Measurements from ENCODE around the gene TRPM8. TPM values are rescaled to one million over a fixed set of nuclear protein-coding genes. Genes with fewer than 3 reads are reported as not detected.
A peak's percentile ranks its signal among the peaks of the same experiment; 100 is the strongest.
"Not testable (repeated sequence)": the region's sequence is repeated elsewhere in the genome, so short reads cannot be mapped to it uniquely, and the experiment has no call there.

The TRPM8 gene
- not detected in 2 replicates for total RNA-seq

GRCh38 chr2:233917116-233917515 is at the start of gene TRPM8:
Gene TRPM8, plus strand, starts transcription at chr2:233917373. Its CDS starts 9,165 bp downstream, at chr2:233926538.
- H3K4me1 Mint-ChIP-seq: no peaks in the 10 kb centered on the region
- H3K27me3 Mint-ChIP-seq: peaks cover 23% of the 10 kb centered on the region
- no peak for TF ChIP-seq CTCF (IDR thresholded peaks at IDR 0.05)
- H3K27ac Mint-ChIP-seq: no peak within 1 kb of the TSS
- no peak within 1 kb of the TSS for H3K4me3 Mint-ChIP-seq
- DNase-seq (no peak), ATAC-seq (ENCODE audit: low read depth) (no peak)
- ChIA-PET CTCF (no interaction called here), POLR2A (no interaction called here)
- intact Hi-C loops (cut with micrococcal nuclease): no loop called here
- H3K9me3 Mint-ChIP-seq: no peaks in the 10 kb centered on the region
- no peaks in the 10 kb centered on the region for H3K36me3 Mint-ChIP-seq (ENCODE audit: low read depth)

- no peak for TF ChIP-seq CTCF (IDR thresholded peaks at IDR 0.05)
- H3K36me3 Mint-ChIP-seq (ENCODE audit: low read depth): peaks cover 8% of the 10 kb centered on the region
- peak within 1 kb of the TSS; percentile 80 for H3K27ac Mint-ChIP-seq
- H3K4me3 Mint-ChIP-seq: peak within 1 kb of the TSS; percentile 93
- H3K27me3 Mint-ChIP-seq: no peaks in the 10 kb centered on the region
- intact Hi-C loops (cut with micrococcal nuclease): loop anchor here (1.0 to 5.0 kb wide), 2 partner anchors 14 to 1171 kb away; partner anchors contain the start of genes GIGYF2 and HJURP
- peaks cover 18% of the 10 kb centered on the region for H3K4me1 Mint-ChIP-seq
- DNase-seq: peak; percentile 57
- CTCF ChIA-PET: no interaction called here
- ATAC-seq (ENCODE audit: low read depth): peak; percentile 87
- POLR2A ChIA-PET: interaction anchor here (0.7 kb wide), 1 partner anchor 35 kb away, joined by 3 read pairs; no protein-coding TSS in a partner anchor
- no peaks in the 10 kb centered on the region for H3K9me3 Mint-ChIP-seq
Observed at GRCh38 chr2:233867993-233868532, 49.1 kb upstream of the TRPM8 start, which contains the start of gene MSL3B. Gene MSL3B, minus strand, starts transcription at chr2:233868386.

GRCh38 chr2:233871432-233871831 is 45.7 kb upstream of the TRPM8 start:
- Mint-ChIP-seq H3K27ac (no peak overlapping the region), H3K27me3 (peaks cover 16% of the 10 kb centered on the region), H3K4me1 (peaks cover 16% of the 10 kb centered on the region), H3K36me3 (ENCODE audit: low read depth) (peaks cover 8% of the 10 kb centered on the region), H3K9me3 (peaks cover 8% of the 10 kb centered on the region), H3K4me3 (no peak overlapping the region)
- ATAC-seq (ENCODE audit: low read depth) (no peak), DNase-seq (no peak)
- no peak for TF ChIP-seq CTCF (IDR thresholded peaks at IDR 0.05)
- intact Hi-C loops (cut with micrococcal nuclease): no loop called here
- POLR2A ChIA-PET: no interaction called here
- CTCF ChIA-PET: interaction anchor here (0.7 kb wide), 1 partner anchor 782 kb away, joined by 3 read pairs; no protein-coding TSS in a partner anchor

GRCh38 chr2:233872125-233872524 is 45.0 kb upstream of the TRPM8 start:
- POLR2A ChIA-PET; H3K27ac Mint-ChIP-seq; H3K36me3 Mint-ChIP-seq (ENCODE audit: low read depth); CTCF ChIA-PET; H3K4me3 Mint-ChIP-seq; intact Hi-C loops (cut with micrococcal nuclease); H3K9me3 Mint-ChIP-seq; DNase-seq: not testable (repeated sequence)
- peak; percentile 58 for ATAC-seq (ENCODE audit: low read depth)
- Mint-ChIP-seq H3K27me3 (peaks cover 18% of the 10 kb centered on the region), H3K4me1 (peaks cover 15% of the 10 kb centered on the region)

GRCh38 chr2:233882353-233882752 is 34.8 kb upstream of the TRPM8 start:
- ATAC-seq (ENCODE audit: low read depth): no peak
- CTCF ChIA-PET: no interaction called here
- POLR2A ChIA-PET: no interaction called here
- intact Hi-C loops (cut with micrococcal nuclease): no loop called here
- Mint-ChIP-seq H3K4me3 (no peak overlapping the region), H3K9me3 (peaks cover 24% of the 10 kb centered on the region), H3K4me1 (no peaks in the 10 kb centered on the region), H3K36me3 (ENCODE audit: low read depth) (peaks cover 4% of the 10 kb centered on the region), H3K27ac (no peak overlapping the region), H3K27me3 (peaks cover 43% of the 10 kb centered on the region)
- TF ChIP-seq CTCF (IDR thresholded peaks at IDR 0.05): no peak
- DNase-seq: no peak

GRCh38 chr2:233892793-233893192 is 24.4 kb upstream of the TRPM8 start:
- no peak for TF ChIP-seq CTCF (IDR thresholded peaks at IDR 0.05)
- ATAC-seq (ENCODE audit: low read depth) (no peak), DNase-seq (no peak)
- Mint-ChIP-seq H3K4me1 (no peaks in the 10 kb centered on the region), H3K9me3 (no peaks in the 10 kb centered on the region), H3K36me3 (ENCODE audit: low read depth) (no peaks in the 10 kb centered on the region), H3K4me3 (no peak overlapping the region), H3K27ac (no peak overlapping the region), H3K27me3 (peaks cover 42% of the 10 kb centered on the region)
- ChIA-PET CTCF (no interaction called here), POLR2A (no interaction called here)
- intact Hi-C loops (cut with micrococcal nuclease): no loop called here

GRCh38 chr2:233896253-233896652 is 20.9 kb upstream of the TRPM8 start:
- H3K4me1 Mint-ChIP-seq; ATAC-seq (ENCODE audit: low read depth); H3K4me3 Mint-ChIP-seq; intact Hi-C loops (cut with micrococcal nuclease); H3K27ac Mint-ChIP-seq; CTCF ChIA-PET; H3K9me3 Mint-ChIP-seq; H3K36me3 Mint-ChIP-seq (ENCODE audit: low read depth); DNase-seq; POLR2A ChIA-PET: not testable (repeated sequence)
- H3K27me3 Mint-ChIP-seq: peaks cover 36% of the 10 kb centered on the region
